ENCODE data around the gene TMEM44.

TMEM44 gene

DNA sequence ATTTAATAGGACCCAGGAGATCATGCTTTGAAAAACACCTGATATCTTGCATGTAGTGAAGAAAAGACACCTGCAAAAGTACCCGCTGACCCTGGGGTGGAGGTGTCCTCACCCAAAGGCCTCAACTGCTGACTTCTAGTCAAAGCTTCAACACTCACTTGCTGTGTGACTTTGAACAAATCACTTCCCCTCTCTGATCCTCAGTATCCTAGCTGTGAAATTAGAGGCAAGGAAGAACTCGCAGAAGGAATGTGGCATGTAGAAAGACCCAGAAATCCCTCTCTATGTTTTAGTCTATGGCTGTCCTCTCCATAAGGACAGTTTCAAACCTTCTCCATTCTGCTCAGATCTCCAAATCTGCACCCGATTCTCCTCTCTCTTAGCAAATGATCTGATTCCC is 93.7 kb downstream of the TMEM44 start:
- TF ChIP-seq, protein P1, sequence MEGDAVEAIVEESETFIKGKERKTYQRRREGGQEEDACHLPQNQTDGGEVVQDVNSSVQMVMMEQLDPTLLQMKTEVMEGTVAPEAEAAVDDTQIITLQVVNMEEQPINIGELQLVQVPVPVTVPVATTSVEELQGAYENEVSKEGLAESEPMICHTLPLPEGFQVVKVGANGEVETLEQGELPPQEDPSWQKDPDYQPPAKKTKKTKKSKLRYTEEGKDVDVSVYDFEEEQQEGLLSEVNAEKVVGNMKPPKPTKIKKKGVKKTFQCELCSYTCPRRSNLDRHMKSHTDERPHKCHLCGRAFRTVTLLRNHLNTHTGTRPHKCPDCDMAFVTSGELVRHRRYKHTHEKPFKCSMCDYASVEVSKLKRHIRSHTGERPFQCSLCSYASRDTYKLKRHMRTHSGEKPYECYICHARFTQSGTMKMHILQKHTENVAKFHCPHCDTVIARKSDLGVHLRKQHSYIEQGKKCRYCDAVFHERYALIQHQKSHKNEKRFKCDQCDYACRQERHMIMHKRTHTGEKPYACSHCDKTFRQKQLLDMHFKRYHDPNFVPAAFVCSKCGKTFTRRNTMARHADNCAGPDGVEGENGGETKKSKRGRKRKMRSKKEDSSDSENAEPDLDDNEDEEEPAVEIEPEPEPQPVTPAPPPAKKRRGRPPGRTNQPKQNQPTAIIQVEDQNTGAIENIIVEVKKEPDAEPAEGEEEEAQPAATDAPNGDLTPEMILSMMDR (IDR thresholded peaks at IDR 0.05; ENCODE audit: extremely low read depth, missing control alignments), result no peak

DNA sequence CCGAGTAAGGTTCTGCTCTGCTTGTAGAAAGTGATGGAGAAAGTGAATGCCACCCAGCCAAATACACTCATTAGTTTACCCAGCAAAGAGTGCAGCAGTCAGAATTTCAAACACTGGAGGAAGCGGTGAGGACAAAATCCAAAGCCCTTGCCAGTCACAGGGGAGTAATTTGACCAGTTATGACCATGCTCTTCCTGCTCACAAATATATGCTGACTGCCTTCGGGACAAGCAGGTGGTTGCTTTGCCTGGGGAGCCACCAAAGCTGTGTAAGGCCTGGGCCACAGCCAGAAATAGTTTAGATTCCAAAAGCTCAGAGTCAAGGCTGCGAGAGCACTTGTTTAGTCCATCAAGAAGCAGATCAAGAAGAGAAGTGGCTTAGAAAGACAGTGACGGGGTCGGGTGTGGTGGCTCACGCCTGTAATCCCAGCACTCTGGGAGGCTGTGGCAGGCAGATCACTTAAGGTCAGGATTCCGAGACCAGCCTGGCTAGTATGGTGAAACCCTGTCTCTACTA is 95.4 kb downstream of the TMEM44 start:
- TF ChIP-seq, protein P1 (IDR thresholded peaks at IDR 0.05; ENCODE audit: extremely low read depth, missing control alignments), result no peak
- DNase-seq (ENCODE audit: low spot score), result no peak

More for the DNA sequence above, 93.7 kb downstream of the TMEM44 start:
- DNase-seq (ENCODE audit: low spot score), result no peak

All from GM20000 (cell line).